Vagina (tissue), 2 donors: Measurements from ENCODE around the gene PLEKHG1.

Experiments
- CTCF ChIP-seq, 3 experiments: fragments of 450-650 bp in 2 of 3; fragments of 200-600 bp in 1 of 3; sonication (generic) in 1 of 3; IDR thresholded peaks; one replicate each; pipeline ENCODE4 v1.5.1; 2017 to 2019; ENCODE audit warnings: antibody characterized with exemption in 3 of 3, mild to moderate bottlenecking in 2 of 3, moderate library complexity in 2 of 3
- POLR2A ChIP-seq, 2 donors: fragments of 450-650 bp; IDR thresholded peaks; one replicate each; pipeline ENCODE4 v1.6.1; 2017; ENCODE audit warnings: antibody characterized with exemption in 2 of 2, mild to moderate bottlenecking in 2 of 2, moderate library complexity in 2 of 2
- POLR2AphosphoS5 ChIP-seq, 2 donors: sonication (generic); formaldehyde crosslinking; IDR thresholded peaks; one replicate each; pipeline ENCODE4 v1.9.0; 2017; ENCODE audit warnings: antibody characterized with exemption in 2 of 2, mild to moderate bottlenecking in 2 of 2, low read depth in 1 of 2; ENCODE audit not compliant: insufficient read depth in 1 of 2

- TF ChIP-seq CTCF (IDR thresholded peaks at IDR 0.05) = no peak
- no peak for TF ChIP-seq POLR2A (IDR thresholded peaks at IDR 0.05)
- TF ChIP-seq POLR2AphosphoS5 (IDR thresholded peaks at IDR 0.05; ENCODE audit: insufficient read depth in 1 of 2, low read depth in 1 of 2) = no peak
Measured at GRCh38 chr6:150632785-150633485, 33.2 kb downstream of the PLEKHG1 start.
